A549 (cell line): ENCODE results near the gene GBE1.
"Not testable (repeated sequence)": the region's sequence is repeated elsewhere in the genome, so short reads cannot be mapped to it uniquely, and the experiment has no call there.

ENCODE experiments used
- CEBPB ChIP-seq, 2 experiments: fragments of >200 bp in 1 of 2; sonication (Bioruptor Twin) in 1 of 2; formaldehyde crosslinking in 1 of 2; IDR thresholded peaks; 2 replicates each; pipeline ENCODE4 v1.6.1; 2012 to 2016
- CTCF ChIP-seq: fragments of >200 bp; sonication (Bioruptor Twin); formaldehyde crosslinking; IDR thresholded peaks from 3 replicates; pipeline ENCODE4 v1.5.1; 2016
- POLR2A ChIP-seq: IDR thresholded peaks from 2 replicates; pipeline ENCODE4 v1.6.1; 2012; ENCODE audit warnings: mild to moderate bottlenecking, low read length
- RAD21 ChIP-seq, 2 experiments: fragments of >200 bp in 1 of 2; sonication (Bioruptor Twin) in 1 of 2; formaldehyde crosslinking in 1 of 2; IDR thresholded peaks in 1 of 2; conservative IDR thresholded peaks in 1 of 2; 2 replicates in 1 of 2; 3 replicates in 1 of 2; pipeline ENCODE4 v1.6.1; 2012 to 2018; ENCODE audit warnings: inconsistent platforms in 1 of 2
- RCOR1 ChIP-seq: fragments of 150-350 bp; IDR thresholded peaks from 2 replicates; pipeline ENCODE4 v1.6.1; 2014; ENCODE audit warnings: antibody characterized with exemption, low read length, low read depth
- ZC3H11A ChIP-seq: fragments of 450-650 bp; IDR thresholded peaks from 2 replicates; pipeline ENCODE4 v1.6.1; 2014; ENCODE audit warnings: antibody characterized with exemption, mild to moderate bottlenecking
- ZNF302 ChIP-seq: fragments of 250-450 bp; sonication (Bioruptor Pico); IDR thresholded peaks from 2 replicates; pipeline ENCODE4 v1.9.0; 2021; ENCODE audit warnings: inconsistent platforms, mild to moderate bottlenecking, moderate library complexity

GRCh38 chr3:81492471-81492870 lies 269.0 kb downstream of the GBE1 start:
- TF ChIP-seq CTCF; POLR2A; CEBPB (IDR thresholded peaks at IDR 0.05); RAD21 (conservative IDR thresholded peaks at IDR 0.05 in 1 of 2, IDR thresholded peaks at IDR 0.05 in 1 of 2); ZNF302 (CRISPR knock-in tag); ZC3H11A; RCOR1: not testable (repeated sequence)
